Measurements from ENCODE around the gene ITLN2.
"Not testable (repeated sequence)": the region's sequence is repeated elsewhere in the genome, so short reads cannot be mapped to it uniquely, and the experiment has no call there.

ITLN2 gene

DNA sequence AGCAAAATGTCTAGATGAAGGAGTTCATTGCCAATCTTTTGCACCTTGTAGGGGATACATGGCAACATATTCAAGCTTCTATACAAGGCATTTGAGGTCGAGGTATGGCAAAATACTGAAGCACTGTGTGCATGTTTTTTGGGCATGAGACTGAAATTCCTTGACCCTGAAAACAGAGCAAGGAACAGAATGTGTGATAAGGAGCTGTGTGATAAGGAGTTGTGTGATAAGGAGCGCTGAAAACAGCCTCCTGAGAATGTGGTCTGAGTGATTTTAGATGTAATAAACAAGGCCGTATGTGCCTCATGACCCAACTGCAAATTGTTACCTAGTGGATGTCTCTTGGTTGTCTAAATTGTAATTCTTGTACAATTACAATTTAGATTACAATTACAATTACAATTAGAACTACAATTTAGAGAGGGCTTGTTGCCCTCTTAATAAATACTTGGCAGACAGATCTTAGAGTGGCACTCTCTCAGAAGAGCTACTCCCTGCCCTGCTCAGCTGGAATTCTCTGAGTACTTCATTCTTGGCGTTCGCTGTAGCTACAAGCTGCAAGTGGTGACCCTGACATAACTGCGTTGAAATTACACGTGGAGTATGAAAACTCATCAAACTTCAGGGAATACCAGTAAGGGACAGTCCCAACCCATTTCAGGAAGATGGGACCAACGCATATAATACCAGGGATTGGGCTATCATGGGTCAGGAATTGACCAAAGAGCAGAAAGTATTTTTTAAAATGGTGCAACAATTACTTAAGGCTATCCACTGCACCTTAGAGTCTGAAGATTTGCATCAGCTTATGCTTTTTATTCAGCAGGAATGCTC lies 49.6 kb downstream of the ITLN2 start:
- H3K9me3 ChIP-seq (ENCODE audit: control insufficient read depth, insufficient read depth, low read length): no peaks in the 10 kb centered on the region
- H3K36me3 ChIP-seq (ENCODE audit: control insufficient read depth, insufficient read depth, low read length): no peaks in the 10 kb centered on the region
- no peak overlapping the region for H3K27ac ChIP-seq (ENCODE audit: low read depth, low read length)
- H3K9ac ChIP-seq (ENCODE audit: low read depth, low read length): no peak overlapping the region
- no peaks in the 10 kb centered on the region for H3K4me1 ChIP-seq (ENCODE audit: control insufficient read depth, insufficient read depth, low read length)
- no peak overlapping the region for H3K4me3 ChIP-seq (ENCODE audit: low read depth, low read length)
- H3K27me3 ChIP-seq (ENCODE audit: control insufficient read depth, insufficient read depth, low read length): no peaks in the 10 kb centered on the region

DNA sequence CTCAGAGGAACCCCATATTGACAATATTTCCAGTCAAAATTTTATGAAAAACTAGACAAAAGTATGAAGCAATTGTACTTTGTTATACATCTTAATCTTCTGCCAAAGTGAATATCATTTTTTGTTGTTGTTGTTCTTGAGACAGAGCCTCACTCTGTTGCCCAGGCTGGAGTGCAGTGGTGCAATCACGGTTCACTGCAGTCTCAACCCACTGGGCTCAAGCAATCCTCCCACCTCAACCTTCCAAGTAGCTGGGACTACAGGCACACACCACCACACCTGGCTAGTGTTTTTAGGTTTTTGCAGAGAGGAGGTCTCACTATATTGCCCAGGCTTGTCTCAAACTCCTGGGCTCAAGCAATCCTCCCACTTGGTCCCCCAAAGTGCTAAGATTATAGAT lies 52.4 kb downstream of the ITLN2 start:
- not testable (repeated sequence) for H3K4me1 ChIP-seq (ENCODE audit: control insufficient read depth, insufficient read depth, low read length); H3K27me3 ChIP-seq (ENCODE audit: control insufficient read depth, insufficient read depth, low read length); H3K36me3 ChIP-seq (ENCODE audit: control insufficient read depth, insufficient read depth, low read length); H3K27ac ChIP-seq (ENCODE audit: low read depth, low read length); H3K4me3 ChIP-seq (ENCODE audit: low read depth, low read length); H3K9me3 ChIP-seq (ENCODE audit: control insufficient read depth, insufficient read depth, low read length); H3K9ac ChIP-seq (ENCODE audit: low read depth, low read length)

GRCh38 chr1:160901768-160902167 lies 52.8 kb downstream of the ITLN2 start:
- no peaks in the 10 kb centered on the region for H3K4me1 ChIP-seq (ENCODE audit: control insufficient read depth, insufficient read depth, low read length)
- H3K9ac ChIP-seq (ENCODE audit: low read depth, low read length): no peak overlapping the region
- H3K9me3 ChIP-seq (ENCODE audit: control insufficient read depth, insufficient read depth, low read length): no peaks in the 10 kb centered on the region
- no peaks in the 10 kb centered on the region for H3K36me3 ChIP-seq (ENCODE audit: control insufficient read depth, insufficient read depth, low read length)
- no peaks in the 10 kb centered on the region for H3K27me3 ChIP-seq (ENCODE audit: control insufficient read depth, insufficient read depth, low read length)
- H3K4me3 ChIP-seq (ENCODE audit: low read depth, low read length): no peak overlapping the region
- H3K27ac ChIP-seq (ENCODE audit: low read depth, low read length): no peak overlapping the region

DNA sequence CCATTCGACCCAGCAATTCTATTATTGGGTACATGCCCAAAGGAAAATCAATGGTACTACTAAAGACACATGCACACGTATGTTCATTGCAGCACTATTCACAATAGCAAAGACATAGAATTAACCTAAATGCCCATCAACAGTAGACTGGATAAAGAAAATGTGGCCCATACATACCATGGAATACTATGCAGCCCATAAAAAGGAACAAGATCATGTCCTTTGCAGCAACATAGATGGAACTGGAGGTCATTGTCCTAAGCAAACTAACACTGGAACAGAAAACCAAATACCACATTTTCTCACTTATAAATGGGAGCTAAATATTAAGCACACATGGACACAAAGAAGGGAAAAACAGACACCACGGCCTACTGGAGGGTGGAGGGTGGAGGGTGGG lies 53.9 kb downstream of the ITLN2 start:
- H3K9ac ChIP-seq (ENCODE audit: low read depth, low read length); H3K4me3 ChIP-seq (ENCODE audit: low read depth, low read length); H3K9me3 ChIP-seq (ENCODE audit: control insufficient read depth, insufficient read depth, low read length); H3K27ac ChIP-seq (ENCODE audit: low read depth, low read length); H3K27me3 ChIP-seq (ENCODE audit: control insufficient read depth, insufficient read depth, low read length); H3K4me1 ChIP-seq (ENCODE audit: control insufficient read depth, insufficient read depth, low read length); H3K36me3 ChIP-seq (ENCODE audit: control insufficient read depth, insufficient read depth, low read length): not testable (repeated sequence)

Data from HUES48 (cell line).